SHP77 treated with DMSO at 0.1 percent for 48 hours (cell line): ENCODE data around the gene CRYGA.
"Not testable (repeated sequence)": the region's sequence is repeated elsewhere in the genome, so short reads cannot be mapped to it uniquely, and the experiment has no call there.

Experiments used
- DNase-seq: peaks from one replicate; lab custom pipeline; 2025; lab: John Stamatoyannopoulos, UW

Gene CRYGA

DNA sequence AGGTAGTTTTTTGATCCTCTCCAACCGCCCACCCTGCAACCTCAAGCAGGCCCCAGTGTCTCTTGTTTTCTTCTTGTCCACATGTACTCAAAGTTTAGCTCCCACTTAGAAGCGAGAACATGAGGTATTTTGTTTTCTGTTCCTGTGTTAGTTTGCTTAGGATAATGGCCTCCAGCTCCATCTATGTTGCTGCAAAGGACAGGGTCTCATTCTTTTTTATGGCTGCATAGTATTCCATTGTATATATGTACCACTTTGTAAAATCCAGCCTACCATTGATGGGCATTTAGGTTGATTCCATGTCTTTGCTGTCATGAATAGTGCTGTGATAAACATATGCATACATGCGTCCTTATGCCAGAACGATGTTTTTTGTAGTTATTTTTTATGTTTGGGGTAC is 36.3 kb downstream of the CRYGA start:
- DNase-seq, result no peak

DNA sequence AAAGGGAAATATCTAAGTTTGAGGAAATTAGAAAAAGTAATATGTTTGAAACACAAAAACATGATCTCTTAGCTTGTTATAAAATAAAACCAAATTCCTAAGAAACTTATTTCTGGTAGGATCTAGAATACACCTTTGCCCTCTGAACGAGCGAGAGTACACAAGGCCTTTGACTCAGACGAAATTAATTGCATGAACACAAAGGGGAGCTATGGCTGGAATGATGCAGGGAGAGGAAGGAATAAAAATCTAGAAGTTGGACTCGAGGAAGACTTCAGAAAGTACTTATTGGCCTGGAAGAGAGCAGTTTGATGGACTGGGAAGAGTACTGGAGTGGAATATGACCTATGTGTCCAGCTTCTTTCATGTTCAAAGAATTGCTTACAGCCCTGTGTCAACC is 38.1 kb downstream of the CRYGA start:
- no peak for DNase-seq

DNA sequence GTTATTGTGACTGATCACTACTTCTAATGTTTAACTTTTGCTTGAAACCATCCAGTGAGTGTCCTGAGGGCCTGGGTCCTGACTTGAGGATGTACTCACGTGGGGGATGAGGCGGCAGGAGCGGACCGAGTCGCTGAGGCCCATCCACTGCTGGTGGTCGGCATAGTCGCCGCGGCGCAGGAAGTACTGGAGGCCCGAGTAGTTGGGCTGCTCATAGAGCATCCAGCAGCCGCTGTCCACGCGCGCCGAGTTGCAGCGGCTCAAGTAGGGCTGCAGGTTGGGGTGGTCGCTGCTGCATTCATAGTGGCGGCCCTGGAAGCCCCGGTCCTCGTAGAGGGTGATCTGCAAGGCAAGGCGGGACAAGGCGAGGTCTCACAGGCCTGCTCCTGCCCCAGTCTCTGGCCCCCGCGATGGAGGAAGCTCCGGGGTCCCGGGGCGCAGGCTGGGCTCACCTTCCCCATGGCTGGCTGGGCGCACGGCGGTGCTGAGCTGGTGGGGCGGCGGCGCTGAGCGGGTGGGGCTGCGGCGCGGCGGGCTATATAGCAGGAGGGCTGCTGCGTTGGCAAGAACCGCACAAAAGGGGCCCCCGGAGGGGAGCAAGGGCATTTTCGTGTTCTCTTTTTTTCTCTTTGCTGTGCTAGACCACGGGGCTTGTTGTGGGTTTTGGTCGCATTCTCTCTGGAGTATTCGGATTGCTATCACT is 39.2 kb downstream of the CRYGA start, which contains the start of gene CRYGD:
Gene CRYGD, minus strand, starts transcription at position 512 of the 703 bp plus-strand sequence. Its CDS starts 51 bp downstream, at position 461.
- DNase-seq, result not testable (repeated sequence)

DNA sequence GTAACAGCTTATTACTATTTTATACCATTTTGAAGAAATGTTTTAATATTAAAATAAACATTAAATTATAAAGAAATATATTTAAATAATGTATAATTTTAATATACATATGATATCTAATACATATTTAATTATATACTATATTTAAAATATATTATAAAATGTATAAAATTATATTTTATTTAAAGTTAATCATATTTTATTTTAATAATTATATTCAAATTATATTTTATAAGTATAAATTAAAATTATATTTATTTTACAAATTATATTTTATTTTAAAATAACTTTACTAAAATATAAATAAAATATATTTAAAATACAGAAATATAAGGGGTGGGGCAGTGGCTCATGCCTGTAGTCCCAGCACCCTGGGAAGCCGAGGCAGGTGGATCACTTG is 41.1 kb downstream of the CRYGA start:
- DNase-seq, result no peak

DNA sequence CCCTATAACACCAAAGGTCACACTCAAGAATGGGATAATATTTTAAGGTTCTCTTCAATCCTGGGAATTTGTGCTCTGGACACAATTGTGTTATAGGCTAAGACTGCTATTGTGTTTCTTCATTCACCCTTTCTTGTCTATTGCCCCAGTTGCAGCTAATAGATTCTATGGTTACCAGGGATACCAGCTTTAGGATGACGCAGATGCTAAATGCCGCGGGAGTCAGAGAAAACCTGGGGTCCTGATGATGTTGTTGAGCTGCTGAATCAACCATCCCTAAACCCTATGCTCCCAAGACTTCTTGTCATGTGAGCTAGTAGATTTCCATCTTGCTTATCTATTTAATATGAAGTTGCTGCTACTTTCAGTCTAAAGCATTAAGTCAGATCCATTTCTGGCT is 44.5 kb downstream of the CRYGA start:
- DNase-seq, result no peak

DNA sequence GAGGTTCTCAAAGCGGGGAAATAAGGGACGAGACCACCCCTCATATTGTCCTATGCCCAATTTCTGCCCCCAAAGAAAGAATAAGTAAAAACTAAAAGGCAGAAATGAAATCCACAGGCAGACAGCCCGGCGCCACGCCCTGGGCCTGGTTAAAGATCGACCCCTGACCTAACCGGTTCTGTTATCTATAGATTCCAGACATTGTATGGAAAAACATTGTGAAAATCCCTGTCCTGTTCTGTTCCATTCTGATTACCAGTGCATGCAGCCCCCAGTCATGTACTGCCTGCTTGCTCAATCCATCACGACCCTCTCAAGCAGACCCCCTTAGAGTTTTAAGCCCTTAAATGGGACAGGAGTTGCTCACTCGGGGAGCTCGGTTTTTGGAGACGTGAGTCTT is 46.0 kb downstream of the CRYGA start:
- not testable (repeated sequence) for DNase-seq

DNA sequence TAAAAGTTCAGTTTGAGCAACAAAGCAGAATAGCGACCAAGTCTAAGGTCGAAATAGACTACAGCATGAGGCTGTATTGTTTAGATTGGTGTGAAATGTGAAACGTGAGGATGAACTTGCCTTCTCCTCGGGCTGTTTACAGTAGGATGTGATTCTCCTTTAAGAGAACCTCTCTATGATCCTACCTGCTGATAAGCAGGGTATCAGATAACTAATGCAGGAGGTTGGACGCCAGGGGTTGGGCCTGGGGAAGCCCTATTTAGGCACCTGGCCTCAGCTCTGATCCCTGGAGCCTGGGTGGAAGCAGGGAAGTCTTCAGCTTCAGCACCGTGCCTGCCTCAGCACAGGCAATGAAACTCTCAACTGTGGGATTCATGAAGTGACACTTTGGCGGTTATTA is 50.4 kb downstream of the CRYGA start:
- DNase-seq, result no peak

DNA sequence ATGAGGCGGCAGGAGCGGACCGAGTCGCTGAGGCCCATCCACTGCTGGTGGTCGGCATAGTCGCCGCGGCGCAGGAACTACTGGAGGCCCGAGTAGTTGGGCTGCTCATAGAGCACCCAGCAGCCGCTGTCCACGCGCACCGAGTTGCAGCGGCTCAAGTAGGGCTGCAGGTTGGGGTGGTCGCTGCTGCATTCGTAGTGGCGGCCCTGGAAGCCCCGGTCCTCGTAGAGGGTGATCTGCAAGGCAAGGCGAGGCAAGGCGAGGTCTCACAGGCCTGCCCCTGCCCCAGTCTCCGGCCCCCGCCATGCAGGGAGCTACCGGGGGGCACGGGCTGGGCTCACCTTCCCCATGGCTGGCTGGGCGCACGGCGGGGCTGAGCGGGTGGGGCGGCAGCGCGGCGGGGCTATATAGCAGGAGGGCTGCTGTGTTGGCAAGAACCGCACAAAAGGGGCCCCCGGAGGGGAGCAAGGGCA is 51.1 kb downstream of the CRYGA start:
- DNase-seq, result not testable (repeated sequence)
